Measurements from ENCODE around the gene KCNMA1. TPM values are rescaled to one million over a fixed set of nuclear protein-coding genes. Genes with fewer than 3 reads are reported as not detected.

The KCNMA1 gene
- total and polyA plus RNA-seq, 2 donors (not counting 1 experiment from before 2014, with no cell fraction given) = 0.82 to 3.1 TPM

GRCh38 chr10:77286531-77287508 is 350.8 kb downstream of the KCNMA1 start:
- ChIA-PET POLR2A (no interaction called here), CTCF (no interaction called here)
- no peak for TF ChIP-seq CTCF (IDR thresholded peaks at IDR 0.05)
- TF ChIP-seq EZH2 (IDR thresholded peaks at IDR 0.05; ENCODE audit: borderline replicate concordance, insufficient read depth, low read depth, low read length, poor library complexity, severe bottlenecking) = no peak
- no peak overlapping the region for H3K4me3 Mint-ChIP-seq
- H3K9me3 Mint-ChIP-seq (ENCODE audit: insufficient read depth) = no peaks in the 10 kb centered on the region
- Histone ChIP-seq H2AFZ (ENCODE audit: insufficient read depth, low read depth, low read length, poor library complexity, severe bottlenecking) (no peak overlapping the region), H3K27ac (ENCODE audit: low read length in 2 of 2) (no peak overlapping the region), H3K9me3 (ENCODE audit: control extremely low read depth in 1 of 3, control insufficient read depth in 2 of 3, insufficient read depth in 1 of 3, low read length in 2 of 3) (no peaks in the 10 kb centered on the region), H3K27me3 (replicated peaks in 1 of 4; ENCODE audit: control extremely low read depth in 1 of 4, control insufficient read depth in 3 of 4, insufficient read depth in 4 of 4, low read length in 3 of 4) (peaks cover 0 to 16% (median 10%) of the 10 kb centered on the region in 4 experiments), H4K20me1 (ENCODE audit: control insufficient read depth, insufficient read depth, low read length, poor library complexity, severe bottlenecking) (no peaks in the 10 kb centered on the region), H3K79me2 (ENCODE audit: control insufficient read depth, insufficient read depth, low read length) (no peaks in the 10 kb centered on the region), H3K4me3 (ENCODE audit: control extremely low read depth in 1 of 5, extremely low read depth in 1 of 5, insufficient read depth in 1 of 5, low read depth in 2 of 5, low read length in 4 of 5) (no peak overlapping the region), H3K9ac (ENCODE audit: low read length) (no peak overlapping the region), H3K4me1 (ENCODE audit: control insufficient read depth in 2 of 2, insufficient read depth in 2 of 2, low read length in 2 of 2) (peaks cover 1 to 4% of the 10 kb centered on the region in 2 donors), H3K36me3 (replicated peaks in 1 of 2; ENCODE audit: control extremely low read depth in 1 of 2, control insufficient read depth in 1 of 2, extremely low read depth in 1 of 2, insufficient read depth in 2 of 2, low read length in 1 of 2) (no peaks in the 10 kb centered on the region), H3K4me2 (replicated peaks; ENCODE audit: low read depth, low read length, poor library complexity, severe bottlenecking) (no peak overlapping the region)
- intact Hi-C loops (cut with micrococcal nuclease) = no loop called here
- H3K27ac Mint-ChIP-seq = no peak overlapping the region
- no peak for DNase-seq
- 75% methylated on average over 2 of the region's 6 CpGs for WGBS (ENCODE audit: insufficient coverage)
- H3K4me1 Mint-ChIP-seq = peaks cover 5% of the 10 kb centered on the region
- peaks cover 33% of the 10 kb centered on the region for H3K27me3 Mint-ChIP-seq
- no peak for ATAC-seq (ENCODE audit: low read depth)

Measured in B cell (primary cell).